ENCODE data around the gene STIP1. TPM values are rescaled to one million over a fixed set of nuclear protein-coding genes. Genes with fewer than 3 reads are reported as not detected.

Gene STIP1
- total and polyA plus RNA-seq, 2 of the 4 experiments (the other 2 are of a cell fraction), result 201 to 489 TPM

GRCh38 chr11:64148917-64149617, 36.9 kb upstream of the STIP1 start:
- Histone ChIP-seq H3K9ac (ENCODE audit: low read depth, low read length) (no peak overlapping the region), H4K20me1 (ENCODE audit: insufficient read depth, low read length) (peaks cover 12% of the 10 kb centered on the region; the same call in 1 of the 2 replicates), H2BK5ac (ENCODE audit: low read depth, low read length, poor library complexity, severe bottlenecking) (no peak overlapping the region), H3K4me2 (ENCODE audit: low read depth, low read length) (no peak overlapping the region), H3K56ac (ENCODE audit: extremely low read depth, insufficient read depth, low read length) (no peak overlapping the region), H2AFZ (replicated peaks; ENCODE audit: low read length, poor library complexity) (peak overlapping the region; percentile 4), H3K79me1 (ENCODE audit: low read depth in 1 of 2, low read length in 2 of 2) (peaks cover 3 to 9% of the 10 kb centered on the region in 2 experiments; a peak in 3 of 4 replicates), H2AK9ac (replicated peaks; ENCODE audit: low read depth, low read length, poor library complexity) (no peak overlapping the region), H3K4ac (ENCODE audit: low read depth, low read length) (no peak overlapping the region), H3K27me3 (ENCODE audit: control insufficient read depth, insufficient read depth, low read length) (no peaks in the 10 kb centered on the region), H3K4me3 (ENCODE audit: insufficient read depth, low read depth, low read length) (no peak overlapping the region), H3K23ac (ENCODE audit: low read depth, low read length) (no peak overlapping the region), H3K9me3 (ENCODE audit: control insufficient read depth, insufficient read depth, low read length) (no peaks in the 10 kb centered on the region), H3K14ac (replicated peaks; ENCODE audit: low read depth, low read length) (no peak overlapping the region), H2BK20ac (ENCODE audit: low read depth, low read length) (no peak overlapping the region; the same call in 1 of the 2 replicates), H2BK15ac (ENCODE audit: low read depth, low read length) (no peak overlapping the region), H2BK120ac (ENCODE audit: low read depth, low read length) (no peak overlapping the region), H3K27ac (ENCODE audit: insufficient read depth, low read length) (no peak overlapping the region), H3K18ac (ENCODE audit: low read depth, low read length) (no peak overlapping the region), H2AK5ac (ENCODE audit: low read depth, low read length) (peak overlapping the region; percentile 61), H3K9me1 (ENCODE audit: insufficient read depth, low read length) (no peaks in the 10 kb centered on the region), H3K36me3 (ENCODE audit: control insufficient read depth, insufficient read depth, low read length) (no peaks in the 10 kb centered on the region), H4K91ac (ENCODE audit: insufficient read depth, low read depth, low read length) (peak overlapping the region; percentile 3; the same call in 1 of the 2 replicates), H4K8ac (ENCODE audit: low read depth in 2 of 2, low read length in 2 of 2) (no peak overlapping the region), H3K4me1 (ENCODE audit: control insufficient read depth, insufficient read depth, low read length) (no peaks in the 10 kb centered on the region; the same call in 1 of the 2 replicates), H4K5ac (ENCODE audit: low read depth, low read length) (no peak overlapping the region)
- in situ Hi-C loops (cut with MboI; ENCODE audit: low sequenced_read_pairs), result loop anchor here (5.0 kb wide), 2 partner anchors 157 to 312 kb away; partner anchors contain the start of gene MARK2
- no TSS peak for BruUV-seq (replicated peaks)
- DNase-seq (no peak), ATAC-seq (ENCODE audit: low read depth) (no peak)
- WGBS, 2 experiments (ENCODE audit: extremely low coverage in 2 of 2, insufficient read length in 1 of 2), result 75% methylated on average over 8 of the region's 25 CpGs; no CpG with 5 or more reads in 1 of the 2 experiments
- intact Hi-C loops (cut with micrococcal nuclease), result loop anchor here (1.0 kb wide), 4 partner anchors 109 to 312 kb away; no protein-coding TSS in a partner anchor
- ChIA-PET POLR2A (ENCODE audit: unreplicated experiment) (no interaction called here), CTCF (interaction anchor here (0.6 to 1.2 kb wide), 2 partner anchors 142 to 148 kb away, joined by 3 read pairs; no protein-coding TSS in a partner anchor)
- TF ChIP-seq RFX5 (IDR thresholded peaks at IDR 0.05; ENCODE audit: low read depth, low read length) (no peak), CTCF (conservative IDR thresholded peaks at IDR 0.05; ENCODE audit: low read depth, low read length) (no peak), NFE2L2 (IDR thresholded peaks at IDR 0.05; ENCODE audit: low read depth, low read length) (no peak), FOS (IDR thresholded peaks at IDR 0.05; ENCODE audit: low read depth, low read length) (no peak), ELK1 (IDR thresholded peaks at IDR 0.05; ENCODE audit: borderline replicate concordance, low read depth, low read length) (no peak), CHD1 (IDR thresholded peaks at IDR 0.05; ENCODE audit: low read depth, low read length) (no peak), SMC3 (IDR thresholded peaks at IDR 0.05; ENCODE audit: low read depth, low read length) (no peak)
- dilution Hi-C loops (cut with HindIII; ENCODE audit: low sequenced_read_pairs, unreplicated experiment), result no loop called here
